Cardiac muscle cell (in vitro differentiated cells and primary cell): ENCODE measurements around the gene ADSS2. TPM values are rescaled to one million over a fixed set of nuclear protein-coding genes. Genes with fewer than 3 reads are reported as not detected.
"Not testable (repeated sequence)": the region's sequence is repeated elsewhere in the genome, so short reads cannot be mapped to it uniquely, and the experiment has no call there.

Source experiments
- DNase-seq, 2 donors: peaks; one replicate each; pipeline versions ENCODE4 v3.0.0 to v3.0.0-alpha.2; 2010 to 2017; ENCODE audit warnings: low read depth in 1 of 2, low spot score in 1 of 2
- H3K27ac ChIP-seq: fragments of 200-600 bp; sonication (generic); 2 replicates; pipeline ENCODE4 v1.5.1; 2016
- H3K27me3 ChIP-seq: fragments of 200-600 bp; sonication (generic); 2 replicates; pipeline ENCODE4 v1.6.0; 2016; ENCODE audit warnings: control low read depth
- H3K36me3 ChIP-seq: fragments of 200-600 bp; sonication (generic); 2 replicates; pipeline ENCODE4 v1.5.1; 2016; ENCODE audit warnings: control low read depth
- H3K4me1 ChIP-seq: fragments of 200-600 bp; sonication (generic); 2 replicates; pipeline ENCODE4 v1.8.1; 2017; ENCODE audit warnings: low read depth, mild to moderate bottlenecking, mixed run types
- H3K4me3 ChIP-seq: fragments of 200-600 bp; sonication (generic); 2 replicates; pipeline ENCODE4 v1.5.1; 2016; ENCODE audit warnings: mild to moderate bottlenecking
- H3K9me3 ChIP-seq: fragments of 200-600 bp; sonication (generic); 2 replicates; pipeline ENCODE4 v1.5.1; 2017; ENCODE audit warnings: low read depth, mild to moderate bottlenecking, control low read depth
- CTCF ChIP-seq: IDR thresholded peaks from 2 replicates; pipeline ENCODE4 v1.5.1; 2012; ENCODE audit warnings: low read depth, mild to moderate bottlenecking, low read length
- polyA plus RNA-seq: library from polyadenylated mRNA; unstranded; fragments of >200 nt; fragmentation: Nextera tagmentation; extraction: Ambion mirVana; gene quantifications from 2 replicates; pipeline ENCODE4 v1.2.1, GENCODE V29; 2016
- total RNA-seq: library from RNA; depleted of rRNA; stranded (reverse); fragments of >200 nt; gene quantifications from 2 replicates; pipeline ENCODE4 v1.2.3, GENCODE V29; 2016

Gene ADSS2
- total and polyA plus RNA-seq, 2 experiments from 2014 or later: 12.8 to 22.8 TPM

- no peak for TF ChIP-seq CTCF
- no peaks in the 10 kb centered on the region for H3K36me3 ChIP-seq
- no peaks in the 10 kb centered on the region for H3K4me1 ChIP-seq
- no peaks in the 10 kb centered on the region for H3K27me3 ChIP-seq
- no peak for DNase-seq
- no peak overlapping the region for H3K27ac ChIP-seq
- no peak overlapping the region for H3K4me3 ChIP-seq
- no peaks in the 10 kb centered on the region for H3K9me3 ChIP-seq
These were observed 75.6 kb downstream of the ADSS2 start for GRCh38 chr1:244376126-244376525.

- TF ChIP-seq CTCF: no peak
- H3K9me3 ChIP-seq: no peaks in the 10 kb centered on the region
- no peaks in the 10 kb centered on the region for H3K36me3 ChIP-seq
- no peak overlapping the region for H3K27ac ChIP-seq
- peaks cover 5% of the 10 kb centered on the region for H3K4me1 ChIP-seq
- H3K4me3 ChIP-seq: no peak overlapping the region
- no peak for DNase-seq
- H3K27me3 ChIP-seq: no peaks in the 10 kb centered on the region
These were observed 76.7 kb downstream of the ADSS2 start for GRCh38 chr1:244375051-244375450.

GRCh38 chr1:244374484-244374883, 77.2 kb downstream of the ADSS2 start:
- not testable (repeated sequence) for DNase-seq, H3K4me3 ChIP-seq, H3K27ac ChIP-seq, H3K9me3 ChIP-seq, H3K36me3 ChIP-seq, H3K27me3 ChIP-seq, H3K4me1 ChIP-seq

- no peak overlapping the region for H3K4me3 ChIP-seq
- no peaks in the 10 kb centered on the region for H3K27me3 ChIP-seq
- H3K27ac ChIP-seq: no peak overlapping the region
- no peaks in the 10 kb centered on the region for H3K36me3 ChIP-seq
- no peak for TF ChIP-seq CTCF
- no peaks in the 10 kb centered on the region for H3K9me3 ChIP-seq
- DNase-seq: no peak
- H3K4me1 ChIP-seq: peaks cover 6% of the 10 kb centered on the region
These were observed 80.2 kb downstream of the ADSS2 start for GRCh38 chr1:244371242-244372141.

- H3K9me3 ChIP-seq: no peaks in the 10 kb centered on the region
- no peaks in the 10 kb centered on the region for H3K27me3 ChIP-seq
- no peak overlapping the region for H3K4me3 ChIP-seq
- no peaks in the 10 kb centered on the region for H3K36me3 ChIP-seq
- no peak overlapping the region for H3K27ac ChIP-seq
- TF ChIP-seq CTCF: no peak
- peak; percentile 18 to 59 for DNase-seq
- H3K4me1 ChIP-seq: peaks cover 6% of the 10 kb centered on the region
These were observed 81.6 kb downstream of the ADSS2 start for GRCh38 chr1:244370060-244370637.
